HG03439 (cell line): ENCODE data around the gene NECAB2.

ENCODE experiments used
- ATAC-seq: cut with Tn5 transposase; IDR thresholded peaks from one replicate; pipeline ENCODE4 v1.9.1; 2021; ENCODE audit warnings: mild to moderate bottlenecking, moderate library complexity; ENCODE audit not compliant: unreplicated experiment

The NECAB2 gene

DNA sequence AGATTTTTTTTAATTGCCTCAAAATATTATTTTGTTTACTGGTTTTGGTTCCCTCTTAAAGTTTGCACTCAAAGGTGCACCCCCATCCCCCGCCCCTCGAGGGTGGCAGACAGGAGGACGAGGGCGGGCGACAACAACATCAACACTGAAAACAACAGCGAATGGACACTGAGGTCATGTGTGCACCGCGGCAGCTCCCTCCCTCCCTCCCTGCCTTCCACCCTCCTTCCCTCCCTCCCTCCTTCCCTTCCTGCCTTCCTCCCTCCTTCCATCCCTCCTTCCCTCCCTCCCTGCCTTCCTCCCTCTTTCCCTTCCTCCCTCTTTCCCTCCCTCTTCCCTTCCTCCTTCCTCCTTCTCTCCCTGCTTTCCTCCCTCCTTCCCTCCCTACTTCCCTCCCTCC is 16.5 kb upstream of the NECAB2 start:
- no peak for ATAC-seq

GRCh38 chr16:83952587-83952939 is 15.5 kb upstream of the NECAB2 start:
- ATAC-seq, result no peak

GRCh38 chr16:83952940-83953795 is 14.9 kb upstream of the NECAB2 start, which contains the start of gene OSGIN1:
Gene OSGIN1, plus strand, starts transcription at chr16:83953240. Its CDS starts 4,432 bp downstream, at chr16:83957672.
- ATAC-seq, result peak; percentile 73

DNA sequence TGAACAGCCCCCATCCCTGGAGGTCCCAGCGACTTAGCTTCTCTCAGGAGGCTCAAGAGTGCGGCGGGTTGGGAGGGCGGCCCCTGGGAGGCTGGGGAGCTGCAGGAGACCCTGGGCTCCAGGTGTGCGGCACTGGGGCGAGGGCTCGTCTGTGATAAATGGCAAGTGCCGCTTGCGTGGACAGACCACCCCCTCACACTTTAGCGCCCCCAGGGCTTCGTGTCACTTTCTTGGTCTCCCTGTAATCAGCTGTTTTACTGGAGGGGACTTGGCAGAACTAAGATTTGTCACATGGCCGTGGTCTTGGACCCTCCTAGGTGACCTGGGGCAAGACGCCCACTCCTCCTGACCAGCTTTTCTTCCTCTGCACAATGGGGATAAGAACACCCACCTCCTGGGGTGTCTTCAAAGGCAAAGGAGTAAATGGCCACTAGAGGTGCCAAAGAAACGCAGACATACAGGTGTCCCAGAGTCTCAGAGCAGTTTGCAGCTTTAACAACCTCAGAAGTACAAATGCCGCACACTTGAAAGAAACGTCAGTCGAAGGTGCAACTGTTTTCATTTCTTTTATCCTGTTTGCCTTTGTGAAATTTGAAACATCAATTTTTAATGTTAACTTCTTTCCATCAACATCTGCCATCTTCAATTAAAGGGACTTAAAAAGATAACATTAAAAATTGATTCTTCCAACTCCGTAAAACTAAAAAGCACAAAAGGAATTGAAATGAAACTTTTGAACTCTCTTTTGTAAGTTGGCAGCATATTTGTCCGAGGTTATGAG is 14.1 kb upstream of the NECAB2 start:
- ATAC-seq, result no peak

DNA sequence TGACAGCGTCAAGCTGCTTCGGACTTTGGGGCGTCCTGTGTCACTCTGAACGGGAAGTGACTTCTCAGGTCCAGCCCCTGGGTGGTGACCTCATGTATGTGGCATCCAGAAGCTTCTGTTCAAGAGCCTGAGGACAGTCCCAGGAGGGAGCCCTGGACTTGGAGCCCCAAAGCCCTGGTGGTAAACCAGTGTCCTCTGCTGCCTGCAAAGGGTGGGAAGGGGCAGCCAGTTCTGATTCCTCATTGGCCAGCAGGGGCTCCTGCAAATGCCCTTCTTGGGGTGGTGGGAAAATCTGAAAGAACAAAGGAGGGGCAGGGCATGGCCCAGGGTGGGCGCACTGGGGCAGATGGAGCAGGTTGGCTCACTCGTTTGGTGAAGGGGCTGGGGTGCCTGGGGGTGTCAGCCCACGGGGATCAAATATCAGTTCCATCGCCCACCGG is 13.4 kb upstream of the NECAB2 start:
- no peak for ATAC-seq

DNA sequence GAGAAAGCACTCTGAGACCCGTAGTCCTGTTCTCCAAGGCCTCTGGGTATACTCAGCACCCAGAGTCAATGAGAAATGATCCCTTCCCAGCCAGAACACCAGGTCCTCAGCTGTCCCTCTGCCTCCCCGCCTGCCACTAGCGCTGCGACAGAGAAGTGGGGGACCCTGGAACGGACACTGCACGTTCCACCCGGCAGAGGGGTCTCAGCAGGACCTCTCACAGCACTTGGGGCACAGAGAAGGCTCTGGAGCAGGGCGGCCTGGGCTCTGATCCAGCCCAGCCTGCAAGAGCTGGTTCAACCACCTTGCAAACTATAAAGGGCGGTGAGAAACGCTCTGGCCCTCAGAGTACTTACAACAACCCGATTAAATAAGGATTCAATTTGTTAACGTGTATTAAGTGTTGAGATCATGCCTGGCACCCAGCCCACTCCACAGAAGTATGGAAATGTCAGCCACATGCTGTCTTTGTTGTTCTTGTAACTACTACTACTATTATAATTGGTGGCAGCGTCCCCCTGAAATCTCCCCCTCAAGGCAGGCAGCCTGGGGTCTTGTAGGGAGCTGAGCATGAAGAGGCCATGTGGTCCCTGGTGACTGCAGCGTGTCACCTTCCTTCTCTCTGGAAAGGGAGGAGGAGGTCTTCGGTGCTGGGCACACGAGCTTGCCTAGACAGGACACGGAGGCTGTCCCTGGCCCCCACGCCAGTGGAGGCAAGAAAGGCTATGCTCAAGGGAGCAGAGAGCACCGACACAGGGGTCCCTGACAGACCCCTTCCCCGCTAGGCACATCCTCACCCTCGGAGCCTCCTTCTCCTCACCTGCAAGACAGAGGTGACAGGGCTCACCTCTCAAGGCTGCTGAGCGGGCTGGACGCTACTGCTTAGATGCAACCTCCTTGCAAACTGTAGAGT is 12.6 kb upstream of the NECAB2 start:
- no peak for ATAC-seq

DNA sequence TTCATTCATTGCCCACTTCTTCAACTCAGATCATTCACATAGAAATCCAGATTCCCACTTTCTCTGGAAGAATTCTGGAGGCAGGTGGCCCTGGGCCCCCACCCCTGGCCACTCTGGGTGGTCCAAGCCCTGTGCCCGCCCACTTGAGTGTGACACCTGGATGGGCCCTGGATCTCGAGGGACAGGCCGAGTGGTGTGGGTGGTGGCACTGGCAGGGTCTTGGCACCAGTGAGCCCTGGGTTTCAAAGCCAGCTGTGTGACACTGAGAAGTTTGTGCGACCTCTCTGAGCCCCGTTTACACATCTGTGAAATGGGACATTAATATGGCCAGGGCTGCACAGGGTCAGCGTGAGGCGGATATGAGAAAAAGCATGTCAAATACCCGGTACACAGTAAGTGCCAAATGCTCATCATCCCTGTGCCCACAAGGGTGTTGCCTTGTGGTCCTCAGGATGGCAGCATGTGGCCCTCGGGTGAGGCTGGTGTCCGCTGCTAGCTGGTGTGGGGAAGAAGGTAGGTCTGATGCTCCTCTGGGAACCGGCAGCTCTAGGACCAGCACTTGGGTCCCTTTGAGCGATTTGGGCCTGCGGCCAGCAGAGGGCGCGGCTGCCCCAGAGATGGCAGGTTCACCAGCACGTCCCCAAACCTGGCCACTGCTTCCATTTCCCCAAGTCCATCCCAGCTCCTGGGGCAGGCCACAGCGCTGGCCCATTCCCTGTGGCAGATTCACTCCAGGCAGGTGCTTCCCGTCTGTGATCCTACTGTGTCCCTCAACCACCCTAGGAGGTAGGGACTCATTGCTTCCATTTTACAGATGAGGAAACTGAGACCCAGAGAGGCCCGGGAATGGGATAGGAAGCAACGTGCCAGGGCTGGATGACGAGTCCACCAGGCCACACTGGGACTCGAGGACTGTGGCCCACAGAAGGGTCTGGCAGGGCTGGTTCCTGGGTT is 11.4 kb upstream of the NECAB2 start:
- peak; percentile 50 for ATAC-seq

- no peak for ATAC-seq
Observed at GRCh38 chr16:83957296-83957855, 10.7 kb upstream of the NECAB2 start.

GRCh38 chr16:83958137-83958845 is 9.8 kb upstream of the NECAB2 start:
- no peak for ATAC-seq

DNA sequence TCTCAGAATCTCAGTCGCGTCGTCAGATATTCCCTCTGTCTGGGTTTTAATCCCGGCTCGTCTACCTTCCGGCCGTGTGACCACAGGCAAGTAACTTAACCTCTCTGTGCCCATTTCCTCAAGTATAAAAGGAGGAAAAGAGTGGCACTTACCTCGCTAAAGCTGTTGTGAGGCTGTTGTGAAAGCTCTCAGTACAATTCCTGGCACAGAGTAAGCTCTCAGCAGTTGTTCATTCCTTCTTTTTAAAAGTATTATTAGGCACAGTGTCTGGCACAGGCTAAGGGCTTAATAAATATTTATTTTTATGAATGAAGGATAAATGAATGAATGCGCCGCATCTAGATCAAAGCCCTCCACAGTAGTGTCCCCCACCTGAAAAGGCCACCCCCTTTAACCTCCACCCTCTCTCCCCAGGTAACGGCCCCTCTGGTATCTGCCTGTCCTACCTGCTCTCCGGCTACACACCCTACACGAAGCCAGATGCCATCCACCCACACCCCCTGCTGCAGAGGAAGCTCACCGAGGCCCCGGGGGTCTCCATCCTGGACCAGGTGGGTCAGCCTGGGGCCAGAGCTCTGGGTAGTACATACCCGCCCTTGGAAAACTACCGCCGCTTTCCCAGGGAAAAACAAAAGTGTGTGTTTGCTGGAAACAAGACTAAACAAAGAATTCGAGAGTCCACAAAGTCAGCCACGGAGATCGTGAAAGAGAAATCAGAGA is 9.0 kb upstream of the NECAB2 start:
- no peak for ATAC-seq

DNA sequence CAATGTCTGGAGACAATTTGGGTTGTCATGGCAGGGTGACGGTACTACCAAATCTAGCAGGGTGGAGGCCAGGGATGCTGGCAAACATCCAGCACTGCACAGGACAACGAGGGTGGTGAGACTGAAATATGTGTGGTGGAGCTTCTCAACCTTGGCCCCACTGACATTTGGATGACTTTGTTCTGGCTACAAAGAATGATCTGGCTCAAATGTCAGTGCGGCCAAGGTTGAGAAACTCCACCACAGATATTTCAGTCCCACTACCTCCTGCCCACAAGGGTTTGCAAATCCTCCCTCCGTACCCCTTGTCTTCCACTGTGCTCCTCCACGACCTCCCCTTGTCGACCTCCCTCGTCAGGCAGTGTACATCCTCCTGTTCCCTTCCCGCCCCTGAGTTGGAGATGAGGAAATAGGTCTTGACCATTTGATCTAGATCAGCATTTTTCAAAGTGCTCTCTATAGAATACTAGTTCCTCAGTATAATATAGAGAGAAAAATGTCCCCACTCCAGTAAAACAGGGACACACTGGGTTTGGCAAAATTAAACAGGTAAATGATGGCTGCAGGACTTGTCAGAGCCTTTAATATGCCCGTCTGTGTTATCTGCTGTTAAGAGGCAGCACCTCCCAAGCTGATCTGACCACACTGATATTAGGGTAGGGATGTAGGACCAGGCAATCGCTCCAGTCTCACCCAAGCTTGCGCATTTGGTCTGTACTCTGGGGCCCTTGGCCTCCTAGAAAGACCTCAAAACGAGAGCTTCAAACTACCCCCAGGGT is 8.2 kb upstream of the NECAB2 start:
- ATAC-seq, result no peak

DNA sequence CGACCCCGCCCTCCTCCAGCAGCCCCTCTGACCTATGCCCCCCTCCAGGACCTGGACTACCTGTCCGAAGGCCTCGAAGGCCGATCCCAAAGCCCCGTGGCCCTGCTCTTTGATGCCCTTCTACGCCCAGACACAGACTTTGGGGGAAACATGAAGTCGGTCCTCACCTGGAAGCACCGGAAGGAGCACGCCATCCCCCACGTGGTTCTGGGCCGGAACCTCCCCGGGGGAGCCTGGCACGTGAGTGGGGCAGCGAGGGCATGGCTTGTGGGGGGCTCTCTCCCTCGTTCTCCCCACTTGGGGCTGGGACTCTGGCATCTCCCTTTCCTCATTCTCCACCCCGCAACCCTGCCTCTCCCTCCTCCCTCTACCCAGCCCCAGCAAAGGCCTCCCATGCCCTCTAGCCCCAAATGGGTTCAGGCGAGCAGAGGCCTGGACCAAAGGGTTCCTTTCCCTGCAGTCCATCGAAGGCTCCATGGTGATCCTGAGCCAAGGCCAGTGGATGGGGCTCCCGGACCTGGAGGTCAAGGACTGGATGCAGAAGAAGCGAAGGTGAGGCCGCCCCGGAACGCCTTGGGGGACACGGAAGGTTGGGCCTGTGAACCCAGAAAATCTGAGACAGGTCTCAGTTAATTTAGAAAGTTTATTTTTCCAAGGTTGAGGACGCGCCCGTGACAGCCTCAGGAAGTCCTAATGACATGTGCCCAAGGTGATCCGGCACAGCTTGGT is 7.4 kb upstream of the NECAB2 start:
- no peak for ATAC-seq

DNA sequence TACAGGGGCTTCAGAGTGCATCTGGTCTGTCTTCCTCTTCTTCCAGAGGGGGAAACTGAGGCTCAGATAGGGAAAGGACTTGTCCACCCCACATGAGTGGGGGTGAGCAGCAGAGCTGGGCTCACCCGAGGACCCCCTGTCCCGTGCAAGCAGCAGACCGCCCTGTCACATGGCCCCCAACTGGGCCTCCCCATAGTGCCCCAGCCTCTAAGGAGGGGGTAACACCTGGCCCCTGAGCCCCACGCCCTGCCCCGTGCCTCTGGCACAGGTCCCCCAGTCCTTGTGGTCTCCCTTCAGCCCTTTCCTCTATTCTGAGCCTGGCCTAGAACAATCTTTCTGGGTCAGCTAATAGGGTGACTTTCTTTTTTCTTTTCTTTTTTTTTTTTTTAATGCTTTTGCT is 6.5 kb upstream of the NECAB2 start:
- no peak for ATAC-seq

DNA sequence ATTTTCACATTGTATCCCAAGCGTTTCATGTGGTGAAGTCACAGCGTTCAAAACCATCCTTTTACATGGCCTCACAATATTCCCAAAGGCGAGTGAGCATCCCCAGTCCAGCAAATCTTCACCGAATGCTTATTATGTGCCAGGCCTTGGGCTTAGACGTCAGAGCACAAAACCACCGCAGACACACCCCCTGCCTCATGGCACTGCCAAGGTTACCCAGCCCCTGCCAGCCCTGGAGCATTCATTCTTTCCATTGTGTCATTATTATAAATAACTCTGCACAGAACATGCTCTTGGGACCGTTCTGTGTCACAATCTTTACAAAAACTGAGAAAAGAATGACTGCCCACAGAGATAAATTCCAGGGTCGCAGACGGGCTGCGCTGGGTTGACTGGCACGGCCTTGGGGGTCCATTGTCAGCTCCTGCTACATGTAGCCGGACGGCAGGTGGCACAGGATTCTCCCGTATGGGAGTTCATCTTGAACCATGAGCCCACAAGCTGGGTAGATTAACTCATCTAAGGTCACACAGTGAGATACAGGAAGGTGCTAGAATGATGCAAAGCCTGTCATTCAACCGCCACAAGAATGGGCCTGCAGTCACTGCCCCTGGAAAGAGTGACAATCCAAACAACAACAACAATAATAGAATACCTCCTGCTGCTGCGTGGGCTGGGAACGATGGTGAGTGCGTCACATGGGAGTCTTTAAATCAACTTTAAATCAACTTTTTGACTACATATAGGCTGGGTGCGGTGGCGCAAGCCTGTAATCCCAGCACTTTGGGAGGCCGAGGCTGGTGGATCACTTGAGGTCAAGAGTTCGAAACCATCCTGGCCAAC is 4.5 kb upstream of the NECAB2 start:
- no peak for ATAC-seq

DNA sequence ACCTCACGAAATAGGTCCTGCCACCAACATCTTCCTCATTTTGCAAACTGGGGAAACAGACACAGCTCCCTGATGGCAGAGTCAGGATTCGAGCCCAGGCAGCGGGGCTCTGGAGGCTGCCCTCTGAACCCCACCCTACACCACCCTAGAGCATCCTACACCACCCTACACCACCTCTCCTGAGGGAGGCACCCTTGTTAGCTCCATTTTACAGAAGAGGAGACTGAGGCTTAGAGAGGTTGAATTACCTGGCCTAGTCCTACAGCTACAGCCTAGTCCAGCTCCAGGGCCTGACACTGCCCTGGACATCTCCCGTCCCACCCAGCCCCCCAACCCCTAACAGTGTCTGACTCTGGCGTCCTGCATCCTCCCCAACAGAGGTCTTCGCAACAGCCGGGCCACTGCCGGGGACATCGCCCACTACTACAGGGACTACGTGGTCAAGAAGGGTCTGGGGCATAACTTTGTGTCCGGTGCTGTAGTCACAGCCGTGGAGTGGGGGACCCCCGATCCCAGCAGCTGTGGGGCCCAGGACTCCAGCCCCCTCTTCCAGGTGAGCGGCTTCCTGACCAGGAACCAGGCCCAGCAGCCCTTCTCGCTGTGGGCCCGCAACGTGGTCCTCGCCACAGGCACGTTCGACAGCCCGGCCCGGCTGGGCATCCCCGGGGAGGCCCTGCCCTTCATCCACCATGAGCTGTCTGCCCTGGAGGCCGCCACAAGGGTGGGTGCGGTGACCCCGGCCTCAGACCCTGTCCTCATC is 3.2 kb upstream of the NECAB2 start:
- ATAC-seq, result no peak
